ENCODE measurements around the gene PGAP1. TPM values are rescaled to one million over a fixed set of nuclear protein-coding genes. Genes with fewer than 3 reads are reported as not detected.

Gene PGAP1
- total RNA-seq, 1 donor from 2014 or later, result 12.3 TPM

- H3K9me3 Mint-ChIP-seq (ENCODE audit: low read depth), result no peaks in the 10 kb centered on the region
- TF ChIP-seq, protein P1, sequence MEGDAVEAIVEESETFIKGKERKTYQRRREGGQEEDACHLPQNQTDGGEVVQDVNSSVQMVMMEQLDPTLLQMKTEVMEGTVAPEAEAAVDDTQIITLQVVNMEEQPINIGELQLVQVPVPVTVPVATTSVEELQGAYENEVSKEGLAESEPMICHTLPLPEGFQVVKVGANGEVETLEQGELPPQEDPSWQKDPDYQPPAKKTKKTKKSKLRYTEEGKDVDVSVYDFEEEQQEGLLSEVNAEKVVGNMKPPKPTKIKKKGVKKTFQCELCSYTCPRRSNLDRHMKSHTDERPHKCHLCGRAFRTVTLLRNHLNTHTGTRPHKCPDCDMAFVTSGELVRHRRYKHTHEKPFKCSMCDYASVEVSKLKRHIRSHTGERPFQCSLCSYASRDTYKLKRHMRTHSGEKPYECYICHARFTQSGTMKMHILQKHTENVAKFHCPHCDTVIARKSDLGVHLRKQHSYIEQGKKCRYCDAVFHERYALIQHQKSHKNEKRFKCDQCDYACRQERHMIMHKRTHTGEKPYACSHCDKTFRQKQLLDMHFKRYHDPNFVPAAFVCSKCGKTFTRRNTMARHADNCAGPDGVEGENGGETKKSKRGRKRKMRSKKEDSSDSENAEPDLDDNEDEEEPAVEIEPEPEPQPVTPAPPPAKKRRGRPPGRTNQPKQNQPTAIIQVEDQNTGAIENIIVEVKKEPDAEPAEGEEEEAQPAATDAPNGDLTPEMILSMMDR (IDR thresholded peaks at IDR 0.05), result no peak
- no peak overlapping the region for H3K27ac Mint-ChIP-seq (ENCODE audit: unreplicated experiment)
- H3K36me3 Mint-ChIP-seq (ENCODE audit: low read depth), result no peaks in the 10 kb centered on the region
- H3K27me3 Mint-ChIP-seq (ENCODE audit: low read depth), result no peaks in the 10 kb centered on the region
- H3K4me3 Mint-ChIP-seq (ENCODE audit: unreplicated experiment), result no peak overlapping the region
- no peak for DNase-seq (ENCODE audit: low spot score)
- H3K4me1 Mint-ChIP-seq (ENCODE audit: low read depth), result peaks cover 5% of the 10 kb centered on the region
Measured at GRCh38 chr2:196959281-196959680, 32.8 kb upstream of the PGAP1 start.

DNA sequence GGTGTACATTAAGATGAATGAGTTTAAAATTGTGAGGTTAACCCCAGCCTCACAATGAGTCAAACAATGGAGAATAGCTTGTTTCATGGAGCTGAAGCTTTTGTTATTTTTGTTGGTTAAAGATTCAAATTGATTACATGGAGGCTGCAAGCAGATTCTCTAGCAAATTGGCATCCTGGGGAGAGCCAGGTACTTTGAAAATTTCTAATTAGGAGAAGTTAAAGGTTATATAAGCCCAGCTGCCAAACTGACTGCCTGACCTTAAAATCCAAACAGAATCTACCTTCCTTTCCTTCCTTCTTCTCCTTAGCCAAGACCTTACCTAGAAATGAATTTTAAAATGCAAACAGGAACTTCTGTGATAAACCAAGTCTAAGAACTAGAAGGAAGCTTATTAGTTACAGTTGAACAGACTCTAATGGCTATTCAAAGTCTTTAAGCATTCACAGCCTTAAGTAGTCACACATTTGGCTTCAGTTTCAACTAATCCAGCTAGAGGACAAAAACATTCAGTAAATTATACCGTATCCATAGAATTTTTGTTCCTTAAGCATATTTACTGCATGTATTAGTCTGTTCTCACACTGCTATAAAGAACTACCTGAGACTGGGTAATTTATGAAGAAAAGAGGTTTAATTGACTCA lies 31.5 kb upstream of the PGAP1 start:
- Mint-ChIP-seq H3K27me3 (ENCODE audit: low read depth) (no peaks in the 10 kb centered on the region), H3K27ac (ENCODE audit: unreplicated experiment) (no peak overlapping the region), H3K4me1 (ENCODE audit: low read depth) (peaks cover 5% of the 10 kb centered on the region), H3K4me3 (ENCODE audit: unreplicated experiment) (no peak overlapping the region), H3K36me3 (ENCODE audit: low read depth) (no peaks in the 10 kb centered on the region), H3K9me3 (ENCODE audit: low read depth) (no peaks in the 10 kb centered on the region)
- TF ChIP-seq, protein P1 (IDR thresholded peaks at IDR 0.05), result no peak
- DNase-seq (ENCODE audit: low spot score), result no peak

DNA sequence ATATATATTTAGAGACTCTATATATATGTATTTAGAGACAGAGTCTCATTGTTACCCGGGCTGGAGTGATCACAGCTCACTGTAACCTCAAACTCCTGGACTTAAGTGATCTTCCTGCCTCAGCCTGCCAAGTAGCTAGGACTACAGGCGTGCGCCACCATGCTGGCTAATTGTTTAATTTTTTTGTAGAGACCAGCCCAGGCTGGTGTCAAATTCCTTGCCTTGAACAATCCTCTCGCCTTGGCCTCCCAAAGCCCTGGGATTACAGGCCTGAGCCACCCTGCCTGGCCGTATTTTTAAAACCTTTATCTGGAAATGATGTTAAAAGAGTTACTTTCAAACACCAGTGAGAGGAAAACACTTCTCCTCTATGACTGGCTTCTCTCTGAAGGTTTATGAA lies 30.9 kb upstream of the PGAP1 start:
- H3K4me3 Mint-ChIP-seq (ENCODE audit: unreplicated experiment), result no peak overlapping the region
- H3K27ac Mint-ChIP-seq (ENCODE audit: unreplicated experiment), result no peak overlapping the region
- no peaks in the 10 kb centered on the region for H3K27me3 Mint-ChIP-seq (ENCODE audit: low read depth)
- no peak for DNase-seq (ENCODE audit: low spot score)
- H3K9me3 Mint-ChIP-seq (ENCODE audit: low read depth), result no peaks in the 10 kb centered on the region
- TF ChIP-seq, protein P1 (IDR thresholded peaks at IDR 0.05), result no peak
- H3K4me1 Mint-ChIP-seq (ENCODE audit: low read depth), result peaks cover 5% of the 10 kb centered on the region
- no peaks in the 10 kb centered on the region for H3K36me3 Mint-ChIP-seq (ENCODE audit: low read depth)

DNA sequence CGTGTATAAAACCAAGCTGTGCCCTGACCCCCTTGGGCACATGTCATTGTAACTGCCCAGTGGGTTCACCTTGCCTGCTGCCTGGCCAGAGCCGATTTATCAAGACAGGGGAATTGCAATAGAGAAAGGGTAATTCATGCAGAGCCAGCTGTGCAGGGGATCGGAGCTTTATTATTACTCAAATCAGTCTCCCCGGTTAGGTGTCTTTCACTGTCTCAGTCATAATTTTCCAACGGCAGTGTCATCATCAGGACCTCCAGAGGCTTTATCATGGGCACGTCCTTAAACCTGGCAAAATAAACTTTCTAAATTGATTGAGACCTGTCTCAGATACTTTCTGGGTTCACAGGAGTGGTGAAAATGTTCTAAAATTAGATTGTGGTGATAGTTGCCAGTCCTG lies 29.6 kb upstream of the PGAP1 start:
- H3K4me1 Mint-ChIP-seq (ENCODE audit: low read depth), result peaks cover 5% of the 10 kb centered on the region
- no peak overlapping the region for H3K27ac Mint-ChIP-seq (ENCODE audit: unreplicated experiment)
- H3K36me3 Mint-ChIP-seq (ENCODE audit: low read depth), result no peaks in the 10 kb centered on the region
- TF ChIP-seq, protein P1 (IDR thresholded peaks at IDR 0.05), result no peak
- H3K27me3 Mint-ChIP-seq (ENCODE audit: low read depth), result no peaks in the 10 kb centered on the region
- H3K4me3 Mint-ChIP-seq (ENCODE audit: unreplicated experiment), result no peak overlapping the region
- no peak for DNase-seq (ENCODE audit: low spot score)
- H3K9me3 Mint-ChIP-seq (ENCODE audit: low read depth), result no peaks in the 10 kb centered on the region

DNA sequence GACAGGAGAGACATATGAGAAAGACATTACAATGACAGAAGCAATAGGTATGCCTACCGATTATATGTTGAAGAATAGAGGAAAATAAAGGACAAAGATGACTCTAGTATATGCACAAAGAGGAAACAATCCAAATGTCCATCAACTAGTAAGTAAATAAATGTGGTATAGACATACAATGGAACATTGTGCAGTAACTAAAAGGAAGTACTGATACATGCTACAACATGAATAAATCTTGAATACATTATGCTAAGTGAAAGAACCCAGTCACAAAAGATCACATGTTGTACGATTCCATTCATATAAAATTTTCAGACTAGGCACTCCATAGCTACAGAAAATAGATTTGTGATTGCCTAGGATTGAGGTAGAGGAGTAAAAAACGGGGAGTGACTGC lies 28.5 kb upstream of the PGAP1 start:
- Mint-ChIP-seq H3K4me1 (ENCODE audit: low read depth) (peaks cover 5% of the 10 kb centered on the region), H3K27me3 (ENCODE audit: low read depth) (no peaks in the 10 kb centered on the region), H3K9me3 (ENCODE audit: low read depth) (no peaks in the 10 kb centered on the region), H3K36me3 (ENCODE audit: low read depth) (no peaks in the 10 kb centered on the region), H3K27ac (ENCODE audit: unreplicated experiment) (no peak overlapping the region), H3K4me3 (ENCODE audit: unreplicated experiment) (no peak overlapping the region)
- no peak for DNase-seq (ENCODE audit: low spot score)
- TF ChIP-seq, protein P1 (IDR thresholded peaks at IDR 0.05), result no peak

Measured in chondrocyte (in vitro differentiated cells).